ENCODE results near the gene HMGCR.
A peak's percentile ranks its signal among the peaks of the same experiment; 100 is the strongest.
"Not testable (repeated sequence)": the region's sequence is repeated elsewhere in the genome, so short reads cannot be mapped to it uniquely, and the experiment has no call there.

Gene HMGCR

DNA sequence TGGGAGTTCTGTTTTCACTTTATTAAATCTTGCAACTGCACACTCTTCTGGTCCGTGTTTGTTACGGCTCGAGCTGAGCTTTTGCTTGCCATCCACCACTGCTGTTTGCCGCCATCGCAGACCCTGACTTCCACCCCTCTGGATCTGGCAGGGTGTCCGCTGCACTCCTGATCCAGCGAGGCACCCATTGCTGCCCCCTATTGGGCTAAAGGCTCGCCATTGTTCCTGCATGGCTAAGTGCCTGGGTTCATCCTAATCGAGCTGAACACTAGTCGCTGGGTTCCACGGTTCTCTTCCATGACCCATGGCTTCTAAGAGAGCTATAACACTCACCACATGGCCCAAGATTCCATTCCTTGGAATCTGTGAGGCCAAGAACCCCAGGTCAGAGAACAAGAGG is 32.5 kb upstream of the HMGCR start:
- not testable (repeated sequence) for H2AK5ac ChIP-seq (ENCODE audit: low read length, severe bottlenecking); H4K91ac ChIP-seq (ENCODE audit: low read length); H3K23ac ChIP-seq (ENCODE audit: low read length in 2 of 2); H3K9me3 ChIP-seq (ENCODE audit: control insufficient read depth, low read length); H3K36me3 ChIP-seq (ENCODE audit: control insufficient read depth in 1 of 2, insufficient read depth in 2 of 2, low read depth in 1 of 2, low read length in 2 of 2); H3K18ac ChIP-seq (ENCODE audit: low read depth in 1 of 2, low read length in 2 of 2); H3K4me3 ChIP-seq (ENCODE audit: insufficient read depth in 1 of 2, low read depth in 1 of 2, low read length in 2 of 2); H2BK120ac ChIP-seq (ENCODE audit: low read depth, low read length); H3K4me1 ChIP-seq (ENCODE audit: control insufficient read depth, insufficient read depth, low read depth, low read length); H3K79me1 ChIP-seq (replicated peaks; ENCODE audit: low read length, poor library complexity, severe bottlenecking); H3K27ac ChIP-seq (ENCODE audit: low read length, poor library complexity, severe bottlenecking); H4K8ac ChIP-seq (ENCODE audit: low read length); H2AFZ ChIP-seq (ENCODE audit: low read depth, low read length); H2BK5ac ChIP-seq (ENCODE audit: low read depth, low read length, poor library complexity, severe bottlenecking); H3K27me3 ChIP-seq (ENCODE audit: control insufficient read depth in 1 of 2, insufficient read depth in 1 of 2, low read length in 2 of 2); H3K9ac ChIP-seq (ENCODE audit: low read length); DNase-seq; H2BK15ac ChIP-seq (ENCODE audit: low read depth, poor library complexity, severe bottlenecking); H2BK12ac ChIP-seq (ENCODE audit: low read length in 2 of 2); H3K4ac ChIP-seq (ENCODE audit: low read depth in 1 of 2, low read length in 2 of 2); H3K14ac ChIP-seq (ENCODE audit: low read length in 2 of 2); H3K4me2 ChIP-seq (ENCODE audit: low read length, poor library complexity, severe bottlenecking)
- WGBS: 89% methylated on average over 11 of the region's 11 CpGs

DNA sequence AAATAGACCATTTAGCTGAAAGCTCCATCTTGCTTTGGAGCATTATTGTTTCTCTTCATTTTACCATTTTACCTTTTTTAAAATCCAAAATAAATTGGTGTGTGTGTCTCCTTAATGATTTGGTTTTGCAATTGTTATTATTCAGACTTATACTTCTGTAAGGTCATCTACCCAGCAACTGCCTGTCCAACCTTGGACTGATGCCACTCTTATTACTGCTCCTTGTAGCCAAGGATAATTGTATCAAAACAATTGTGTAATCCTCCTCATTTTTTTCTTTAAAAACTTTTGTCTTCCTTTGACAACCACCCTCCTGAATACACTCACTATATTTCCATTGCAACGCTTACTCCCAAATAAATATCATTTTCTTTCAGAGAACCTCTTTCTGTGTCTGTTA is 30.3 kb upstream of the HMGCR start:
- Histone ChIP-seq H3K79me1 (replicated peaks; ENCODE audit: low read length, poor library complexity, severe bottlenecking) (no peaks in the 10 kb centered on the region), H2AK5ac (ENCODE audit: low read length, severe bottlenecking) (no peak overlapping the region), H3K27ac (ENCODE audit: low read length, poor library complexity, severe bottlenecking) (no peak overlapping the region), H3K14ac (ENCODE audit: low read length in 2 of 2) (no peak overlapping the region), H3K23ac (ENCODE audit: low read length in 2 of 2) (no peak overlapping the region), H3K36me3 (ENCODE audit: control insufficient read depth in 1 of 2, insufficient read depth in 2 of 2, low read depth in 1 of 2, low read length in 2 of 2) (no peaks in the 10 kb centered on the region), H3K4me1 (ENCODE audit: control insufficient read depth, insufficient read depth, low read depth, low read length) (no peaks in the 10 kb centered on the region), H2AFZ (ENCODE audit: low read depth, low read length) (no peak overlapping the region), H2BK120ac (ENCODE audit: low read depth, low read length) (no peak overlapping the region), H3K18ac (ENCODE audit: low read depth in 1 of 2, low read length in 2 of 2) (no peak overlapping the region), H2BK12ac (ENCODE audit: low read length in 2 of 2) (no peak overlapping the region), H3K4ac (ENCODE audit: low read depth in 1 of 2, low read length in 2 of 2) (no peak overlapping the region), H3K4me2 (ENCODE audit: low read length, poor library complexity, severe bottlenecking) (no peak overlapping the region), H4K8ac (ENCODE audit: low read length) (no peak overlapping the region), H3K9me3 (ENCODE audit: control insufficient read depth, low read length) (no peaks in the 10 kb centered on the region), H2BK5ac (ENCODE audit: low read depth, low read length, poor library complexity, severe bottlenecking) (no peak overlapping the region), H2BK15ac (ENCODE audit: low read depth, poor library complexity, severe bottlenecking) (no peak overlapping the region), H4K91ac (ENCODE audit: low read length) (no peak overlapping the region), H3K27me3 (ENCODE audit: control insufficient read depth in 1 of 2, insufficient read depth in 1 of 2, low read length in 2 of 2) (no peaks in the 10 kb centered on the region), H3K4me3 (ENCODE audit: insufficient read depth in 1 of 2, low read depth in 1 of 2, low read length in 2 of 2) (no peak overlapping the region), H3K9ac (ENCODE audit: low read length) (no peak overlapping the region)
- no peak for DNase-seq
- 100% methylated on average over 1 of the region's 1 CpG for WGBS

GRCh38 chr5:75310212-75310611 is 26.8 kb upstream of the HMGCR start:
- Histone ChIP-seq H2BK120ac (ENCODE audit: low read depth, low read length) (no peak overlapping the region), H3K79me1 (replicated peaks; ENCODE audit: low read length, poor library complexity, severe bottlenecking) (no peaks in the 10 kb centered on the region), H2BK15ac (ENCODE audit: low read depth, poor library complexity, severe bottlenecking) (no peak overlapping the region), H3K23ac (ENCODE audit: low read length in 2 of 2) (no peak overlapping the region), H2BK12ac (ENCODE audit: low read length in 2 of 2) (no peak overlapping the region), H3K27ac (ENCODE audit: low read length, poor library complexity, severe bottlenecking) (no peak overlapping the region), H2AK5ac (ENCODE audit: low read length, severe bottlenecking) (no peak overlapping the region), H4K91ac (ENCODE audit: low read length) (no peak overlapping the region), H3K9me3 (ENCODE audit: control insufficient read depth, low read length) (no peaks in the 10 kb centered on the region), H3K18ac (ENCODE audit: low read depth in 1 of 2, low read length in 2 of 2) (no peak overlapping the region), H3K4me1 (ENCODE audit: control insufficient read depth, insufficient read depth, low read depth, low read length) (no peaks in the 10 kb centered on the region), H2BK5ac (ENCODE audit: low read depth, low read length, poor library complexity, severe bottlenecking) (no peak overlapping the region), H2AFZ (ENCODE audit: low read depth, low read length) (no peak overlapping the region), H3K4ac (ENCODE audit: low read depth in 1 of 2, low read length in 2 of 2) (no peak overlapping the region), H3K4me3 (ENCODE audit: insufficient read depth in 1 of 2, low read depth in 1 of 2, low read length in 2 of 2) (no peak overlapping the region), H3K27me3 (ENCODE audit: control insufficient read depth in 1 of 2, insufficient read depth in 1 of 2, low read length in 2 of 2) (no peaks in the 10 kb centered on the region), H4K8ac (ENCODE audit: low read length) (no peak overlapping the region), H3K4me2 (ENCODE audit: low read length, poor library complexity, severe bottlenecking) (no peak overlapping the region), H3K36me3 (ENCODE audit: control insufficient read depth in 1 of 2, insufficient read depth in 2 of 2, low read depth in 1 of 2, low read length in 2 of 2) (no peaks in the 10 kb centered on the region), H3K9ac (ENCODE audit: low read length) (no peak overlapping the region), H3K14ac (ENCODE audit: low read length in 2 of 2) (no peak overlapping the region)
- 98% methylated on average over 2 of the region's 3 CpGs for WGBS
- no peak for DNase-seq

GRCh38 chr5:75319148-75319547 is 17.9 kb upstream of the HMGCR start:
- not testable (repeated sequence) for H3K79me1 ChIP-seq (replicated peaks; ENCODE audit: low read length, poor library complexity, severe bottlenecking); H3K27me3 ChIP-seq (ENCODE audit: control insufficient read depth in 1 of 2, insufficient read depth in 1 of 2, low read length in 2 of 2); H3K4me3 ChIP-seq (ENCODE audit: insufficient read depth in 1 of 2, low read depth in 1 of 2, low read length in 2 of 2); H2BK120ac ChIP-seq (ENCODE audit: low read depth, low read length); DNase-seq; H3K9me3 ChIP-seq (ENCODE audit: control insufficient read depth, low read length); H3K23ac ChIP-seq (ENCODE audit: low read length in 2 of 2); H3K4me2 ChIP-seq (ENCODE audit: low read length, poor library complexity, severe bottlenecking); H4K8ac ChIP-seq (ENCODE audit: low read length); H3K36me3 ChIP-seq (ENCODE audit: control insufficient read depth in 1 of 2, insufficient read depth in 2 of 2, low read depth in 1 of 2, low read length in 2 of 2); H2BK12ac ChIP-seq (ENCODE audit: low read length in 2 of 2); H2BK5ac ChIP-seq (ENCODE audit: low read depth, low read length, poor library complexity, severe bottlenecking); H3K18ac ChIP-seq (ENCODE audit: low read depth in 1 of 2, low read length in 2 of 2); H3K9ac ChIP-seq (ENCODE audit: low read length); H3K14ac ChIP-seq (ENCODE audit: low read length in 2 of 2); H3K4ac ChIP-seq (ENCODE audit: low read depth in 1 of 2, low read length in 2 of 2); H4K91ac ChIP-seq (ENCODE audit: low read length); H3K27ac ChIP-seq (ENCODE audit: low read length, poor library complexity, severe bottlenecking); H2BK15ac ChIP-seq (ENCODE audit: low read depth, poor library complexity, severe bottlenecking); H2AFZ ChIP-seq (ENCODE audit: low read depth, low read length)
- peak overlapping the region; percentile 96 for H2AK5ac ChIP-seq (ENCODE audit: low read length, severe bottlenecking)
- H3K4me1 ChIP-seq (ENCODE audit: control insufficient read depth, insufficient read depth, low read depth, low read length): peaks cover 13% of the 10 kb centered on the region
- 89% methylated on average over 4 of the region's 4 CpGs for WGBS
